GM23338 (cell line): ENCODE results near the gene C2orf42.

Source experiments
- CREB1 ChIP-seq: fragments of 250-450 bp; sonication (Bioruptor Pico); IDR thresholded peaks from 2 replicates; pipeline ENCODE4 v1.5.0; 2020; ENCODE audit warnings: low read depth, mild to moderate bottlenecking, moderate library complexity
- CTCF ChIP-seq, 2 experiments: fragments of 200-600 bp in 1 of 2; sonication (generic) in 1 of 2; conservative IDR thresholded peaks; 2 replicates each; pipeline versions ENCODE4 v1.5.1 to v1.6.1; 2016 to 2017; ENCODE audit warnings: antibody characterized with exemption in 2 of 2, low read depth in 2 of 2, mild to moderate bottlenecking in 2 of 2, moderate library complexity in 1 of 2
- EZH2 ChIP-seq: fragments of 200-600 bp; sonication (generic); IDR thresholded peaks from one replicate; pipeline ENCODE4 v1.8.0; 2017; ENCODE audit warnings: antibody characterized with exemption, mild to moderate bottlenecking, low read depth; ENCODE audit not compliant: unreplicated experiment
- EZH2phosphoT487 ChIP-seq: fragments of 200-600 bp; sonication (generic); IDR thresholded peaks from one replicate; pipeline ENCODE4 v1.8.1; 2018; ENCODE audit warnings: antibody characterized with exemption; ENCODE audit not compliant: unreplicated experiment
- JUNB ChIP-seq: IDR thresholded peaks from one replicate; pipeline ENCODE4 v1.6.1; 2016; ENCODE audit warnings: antibody characterized with exemption; ENCODE audit not compliant: unreplicated experiment
- NANOG ChIP-seq: IDR thresholded peaks from 2 replicates; pipeline ENCODE4 v1.6.1; 2016; ENCODE audit warnings: antibody characterized with exemption, borderline replicate concordance
- POLR2AphosphoS5 ChIP-seq: IDR thresholded peaks from 2 replicates; pipeline ENCODE4 v1.6.1; 2016; ENCODE audit warnings: antibody characterized with exemption, low read depth
- REST ChIP-seq: IDR thresholded peaks from one replicate; pipeline ENCODE4 v1.6.1; 2018; ENCODE audit warnings: antibody characterized with exemption; ENCODE audit not compliant: unreplicated experiment
- STAT1 ChIP-seq: IDR thresholded peaks from one replicate; pipeline ENCODE4 v1.6.1; 2016; ENCODE audit warnings: antibody characterized with exemption; ENCODE audit not compliant: unreplicated experiment
- ZNF114 ChIP-seq: fragments of 250-450 bp; sonication (Bioruptor Pico); IDR thresholded peaks from 2 replicates; pipeline ENCODE4 v1.5.0; 2020; ENCODE audit warnings: mild to moderate bottlenecking, moderate library complexity
- TF ChIP-seq, protein P1 (sequence below): IDR thresholded peaks from 2 replicates; pipeline ENCODE4 v1.6.1; 2016; ENCODE audit warnings: antibody characterized with exemption

GRCh38 chr2:70140791-70141211, 50.0 kb downstream of the C2orf42 start:
- TF ChIP-seq JUNB (no peak), CTCF (conservative IDR thresholded peaks at IDR 0.05; ENCODE audit: low read depth in 2 of 2) (peak in 1 of 2 experiments; percentile 59; a peak in 2 of 4 replicates), POLR2AphosphoS5 (no peak), CREB1 (CRISPR knock-in tag) (no peak), NANOG (no peak), EZH2 (no peak), EZH2phosphoT487 (no peak), ZNF114 (no peak), REST (no peak), STAT1 (no peak)
- TF ChIP-seq, protein P1, sequence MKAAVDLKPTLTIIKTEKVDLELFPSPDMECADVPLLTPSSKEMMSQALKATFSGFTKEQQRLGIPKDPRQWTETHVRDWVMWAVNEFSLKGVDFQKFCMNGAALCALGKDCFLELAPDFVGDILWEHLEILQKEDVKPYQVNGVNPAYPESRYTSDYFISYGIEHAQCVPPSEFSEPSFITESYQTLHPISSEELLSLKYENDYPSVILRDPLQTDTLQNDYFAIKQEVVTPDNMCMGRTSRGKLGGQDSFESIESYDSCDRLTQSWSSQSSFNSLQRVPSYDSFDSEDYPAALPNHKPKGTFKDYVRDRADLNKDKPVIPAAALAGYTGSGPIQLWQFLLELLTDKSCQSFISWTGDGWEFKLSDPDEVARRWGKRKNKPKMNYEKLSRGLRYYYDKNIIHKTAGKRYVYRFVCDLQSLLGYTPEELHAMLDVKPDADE = no peak
